H1 (cell line): ENCODE data around the gene PTPRG.

ENCODE experiments used
- CTCF ChIP-seq, 3 experiments: IDR thresholded peaks; 1 replicate in 2 of 3; 2 replicates in 1 of 3; pipeline versions ENCODE4 v1.5.1 to v1.6.1; 2011; ENCODE audit warnings: low read length in 3 of 3, mild to moderate bottlenecking in 3 of 3, inconsistent platforms in 2 of 3, low read depth in 1 of 3, moderate library complexity in 1 of 3; ENCODE audit not compliant: insufficient read depth in 1 of 3; ENCODE audit errors: control extremely low read depth in 1 of 3
- E2F6 ChIP-seq: IDR thresholded peaks from 2 replicates; pipeline ENCODE4 v1.6.1; 2012; ENCODE audit warnings: inconsistent platforms
- EGR1 ChIP-seq: IDR thresholded peaks from 2 replicates; pipeline ENCODE4 v1.6.1; 2011; ENCODE audit warnings: low read depth, low read length, borderline replicate concordance
- EP300 ChIP-seq, 2 experiments: IDR thresholded peaks; 1 replicate in 1 of 2; 2 replicates in 1 of 2; pipeline ENCODE4 v1.6.1; 2011 to 2012; ENCODE audit warnings: low read depth in 2 of 2, low read length in 2 of 2, mild to moderate bottlenecking in 2 of 2, borderline replicate concordance in 1 of 2, inconsistent platforms in 1 of 2, moderate library complexity in 1 of 2
- EZH2 ChIP-seq: fragments of 200-600 bp; sonication (generic); IDR thresholded peaks from 2 replicates; pipeline ENCODE4 v1.7.1; 2012; ENCODE audit warnings: low read depth, mild to moderate bottlenecking, moderate library complexity, low read length, inconsistent platforms; ENCODE audit not compliant: severe bottlenecking
- GABPA ChIP-seq: IDR thresholded peaks from 2 replicates; pipeline ENCODE4 v1.6.1; 2011; ENCODE audit warnings: mild to moderate bottlenecking, low read length, moderate library complexity, borderline replicate concordance; ENCODE audit not compliant: insufficient read depth
- POLR2A ChIP-seq, 2 experiments: IDR thresholded peaks; 1 replicate in 1 of 2; 2 replicates in 1 of 2; pipeline ENCODE4 v1.6.1; 2011; ENCODE audit warnings: low read depth in 2 of 2, low read length in 2 of 2, mild to moderate bottlenecking in 2 of 2; ENCODE audit errors: control extremely low read depth in 1 of 2
- POLR2AphosphoS5 ChIP-seq: IDR thresholded peaks from 2 replicates; pipeline ENCODE4 v1.6.1; 2011; ENCODE audit warnings: low read depth, low read length

GRCh38 chr3:61591300-61591699, 29.9 kb downstream of the PTPRG start:
- no peak for TF ChIP-seq EGR1
- TF ChIP-seq POLR2AphosphoS5 = no peak
- TF ChIP-seq EZH2 = no peak
- TF ChIP-seq GABPA = no peak
- no peak for TF ChIP-seq EP300 (IDR thresholded peaks at IDR 0.05; ENCODE audit: borderline replicate concordance in 1 of 2, low read depth in 2 of 2, low read length in 2 of 2)
- TF ChIP-seq E2F6 = no peak
- no peak for TF ChIP-seq CTCF (IDR thresholded peaks at IDR 0.05; ENCODE audit: control extremely low read depth in 1 of 3, insufficient read depth in 1 of 3, low read depth in 1 of 3, low read length in 3 of 3)
- TF ChIP-seq POLR2A (IDR thresholded peaks at IDR 0.05; ENCODE audit: control extremely low read depth in 1 of 2, low read depth in 2 of 2, low read length in 2 of 2) = no peak
